Nephron (organoid): ENCODE results near the gene SUMF2.

Experiments used
- H3K27ac Mint-ChIP-seq, 3 experiments: 2 replicates each; pipeline ENCODE4 v1.8.0; 2020; ENCODE audit warnings: mixed read lengths in 3 of 3, mild to moderate bottlenecking in 2 of 3, moderate library complexity in 1 of 3
- H3K27me3 Mint-ChIP-seq: 2 replicates; pipeline ENCODE4 v1.8.0; 2021; ENCODE audit warnings: low read depth, mild to moderate bottlenecking, moderate library complexity, mixed read lengths
- H3K36me3 Mint-ChIP-seq: 2 replicates; pipeline ENCODE4 v1.8.0; 2020; ENCODE audit warnings: low read depth, mixed read lengths
- H3K4me1 Mint-ChIP-seq: 2 replicates; pipeline ENCODE4 v1.8.0; 2020; ENCODE audit warnings: mixed read lengths
- H3K4me3 Mint-ChIP-seq, 3 experiments: 2 replicates each; pipeline ENCODE4 v1.8.0; 2020; ENCODE audit warnings: mild to moderate bottlenecking in 3 of 3, mixed read lengths in 3 of 3, moderate library complexity in 2 of 3
- H3K9me3 Mint-ChIP-seq: 2 replicates; pipeline ENCODE4 v1.8.0; 2020; ENCODE audit warnings: mixed read lengths
- TF ChIP-seq, protein P1 (sequence below), 3 experiments: fragments of 200-600 bp; sonication (generic); IDR thresholded peaks; one replicate each; pipeline ENCODE4 v1.5.0; 2021; ENCODE audit warnings: antibody characterized with exemption in 3 of 3; ENCODE audit not compliant: unreplicated experiment in 3 of 3

SUMF2 gene

DNA sequence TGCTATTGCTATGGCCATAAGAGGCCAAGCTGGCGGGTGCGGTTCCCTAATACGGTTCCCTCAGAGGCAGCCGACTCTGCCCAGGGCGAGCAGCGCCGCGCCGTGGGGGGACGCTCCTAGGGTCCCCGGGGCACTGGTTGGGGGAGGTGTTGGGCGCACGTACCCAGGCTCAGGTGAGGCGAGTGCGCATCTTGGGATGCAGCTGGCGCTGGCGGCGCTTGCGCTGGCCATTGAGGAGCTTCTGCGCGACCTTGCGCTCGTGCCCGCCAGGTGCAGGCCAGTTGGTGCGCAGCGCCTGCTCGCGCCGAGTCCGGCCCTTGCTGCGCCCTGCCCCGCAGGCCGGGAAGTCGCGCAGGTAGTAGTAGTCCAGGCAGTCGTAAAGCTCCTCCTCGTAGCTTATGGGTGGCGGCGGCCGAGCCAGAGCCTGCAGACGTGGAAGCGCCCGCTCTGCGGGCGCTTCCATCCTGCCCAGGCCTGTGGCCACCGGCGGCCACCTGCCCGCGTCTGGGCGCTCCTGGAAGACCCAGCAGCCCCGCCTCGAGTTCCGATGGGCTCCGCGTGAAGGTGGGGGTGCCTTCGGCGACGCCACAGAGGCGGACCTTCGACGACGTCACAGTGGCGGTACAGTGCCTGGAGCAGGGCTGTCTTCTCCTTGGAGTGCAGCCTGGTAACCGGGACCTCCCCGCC lies 51.9 kb downstream of the SUMF2 start, which contains the start of gene NUPR2:
Gene NUPR2 (minus strand): TSS at position 566 of the 687 bp plus-strand sequence. CDS start 103 bp downstream, at position 463.
- Mint-ChIP-seq H3K36me3 (no peaks in the 10 kb centered on the region), H3K4me3 (no peak within 1 kb of the TSS), H3K27me3 (no peaks in the 10 kb centered on the region), H3K9me3 (peaks cover 14% of the 10 kb centered on the region), H3K27ac (no peak within 1 kb of the TSS), H3K4me1 (no peaks in the 10 kb centered on the region)
- TF ChIP-seq, protein P1, sequence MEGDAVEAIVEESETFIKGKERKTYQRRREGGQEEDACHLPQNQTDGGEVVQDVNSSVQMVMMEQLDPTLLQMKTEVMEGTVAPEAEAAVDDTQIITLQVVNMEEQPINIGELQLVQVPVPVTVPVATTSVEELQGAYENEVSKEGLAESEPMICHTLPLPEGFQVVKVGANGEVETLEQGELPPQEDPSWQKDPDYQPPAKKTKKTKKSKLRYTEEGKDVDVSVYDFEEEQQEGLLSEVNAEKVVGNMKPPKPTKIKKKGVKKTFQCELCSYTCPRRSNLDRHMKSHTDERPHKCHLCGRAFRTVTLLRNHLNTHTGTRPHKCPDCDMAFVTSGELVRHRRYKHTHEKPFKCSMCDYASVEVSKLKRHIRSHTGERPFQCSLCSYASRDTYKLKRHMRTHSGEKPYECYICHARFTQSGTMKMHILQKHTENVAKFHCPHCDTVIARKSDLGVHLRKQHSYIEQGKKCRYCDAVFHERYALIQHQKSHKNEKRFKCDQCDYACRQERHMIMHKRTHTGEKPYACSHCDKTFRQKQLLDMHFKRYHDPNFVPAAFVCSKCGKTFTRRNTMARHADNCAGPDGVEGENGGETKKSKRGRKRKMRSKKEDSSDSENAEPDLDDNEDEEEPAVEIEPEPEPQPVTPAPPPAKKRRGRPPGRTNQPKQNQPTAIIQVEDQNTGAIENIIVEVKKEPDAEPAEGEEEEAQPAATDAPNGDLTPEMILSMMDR (IDR thresholded peaks at IDR 0.05; ENCODE audit: unreplicated experiment in 3 of 3): no peak

DNA sequence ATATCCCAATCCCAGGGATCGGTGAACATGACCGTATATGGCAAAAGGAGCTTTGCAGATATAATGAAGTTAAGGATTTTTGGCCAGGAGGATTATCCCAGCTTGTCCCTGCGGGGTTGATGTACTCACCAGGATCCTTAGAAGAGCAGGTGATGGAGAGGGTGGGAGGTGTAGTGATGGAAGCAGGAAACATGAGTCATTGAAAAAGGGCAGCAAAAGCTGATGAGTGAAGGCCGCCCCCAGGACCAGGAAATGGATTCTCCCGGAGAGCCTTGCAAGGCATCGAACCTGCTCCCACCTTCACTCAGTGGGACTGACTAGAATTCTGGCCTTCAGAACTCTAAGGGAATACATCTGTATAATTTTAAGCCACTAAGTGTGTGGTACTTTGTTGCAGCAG lies 57.4 kb downstream of the SUMF2 start:
- no peak overlapping the region for H3K4me3 Mint-ChIP-seq
- peaks cover 28% of the 10 kb centered on the region for H3K9me3 Mint-ChIP-seq
- H3K36me3 Mint-ChIP-seq: no peaks in the 10 kb centered on the region
- H3K27me3 Mint-ChIP-seq: no peaks in the 10 kb centered on the region
- H3K27ac Mint-ChIP-seq: no peak overlapping the region
- no peaks in the 10 kb centered on the region for H3K4me1 Mint-ChIP-seq
- TF ChIP-seq, protein P1 (IDR thresholded peaks at IDR 0.05; ENCODE audit: unreplicated experiment in 3 of 3): no peak

DNA sequence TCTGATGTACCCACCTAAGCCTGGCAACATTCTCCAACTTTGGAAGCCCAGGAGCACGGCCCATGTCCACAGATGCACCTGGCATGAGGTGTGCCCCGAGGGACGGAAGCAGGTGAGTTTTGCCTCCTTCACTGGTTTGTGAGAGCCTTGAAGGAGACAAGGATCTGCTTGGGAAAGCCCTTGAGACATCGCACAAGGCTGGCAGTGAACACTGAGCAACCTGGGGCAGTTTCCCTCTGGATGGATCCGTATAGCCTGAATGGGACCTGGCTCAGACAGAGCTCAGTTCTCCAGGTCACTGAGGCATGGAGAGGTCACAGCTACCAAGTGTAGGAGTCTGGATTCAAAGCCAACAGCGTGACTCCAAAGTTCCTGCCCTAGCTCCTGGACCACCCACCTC lies 60.9 kb downstream of the SUMF2 start:
- H3K4me1 Mint-ChIP-seq: no peaks in the 10 kb centered on the region
- TF ChIP-seq, protein P1 (IDR thresholded peaks at IDR 0.05; ENCODE audit: unreplicated experiment in 3 of 3): no peak
- H3K36me3 Mint-ChIP-seq: no peaks in the 10 kb centered on the region
- peaks cover 25% of the 10 kb centered on the region for H3K9me3 Mint-ChIP-seq
- no peaks in the 10 kb centered on the region for H3K27me3 Mint-ChIP-seq
- H3K4me3 Mint-ChIP-seq: no peak overlapping the region
- no peak overlapping the region for H3K27ac Mint-ChIP-seq

DNA sequence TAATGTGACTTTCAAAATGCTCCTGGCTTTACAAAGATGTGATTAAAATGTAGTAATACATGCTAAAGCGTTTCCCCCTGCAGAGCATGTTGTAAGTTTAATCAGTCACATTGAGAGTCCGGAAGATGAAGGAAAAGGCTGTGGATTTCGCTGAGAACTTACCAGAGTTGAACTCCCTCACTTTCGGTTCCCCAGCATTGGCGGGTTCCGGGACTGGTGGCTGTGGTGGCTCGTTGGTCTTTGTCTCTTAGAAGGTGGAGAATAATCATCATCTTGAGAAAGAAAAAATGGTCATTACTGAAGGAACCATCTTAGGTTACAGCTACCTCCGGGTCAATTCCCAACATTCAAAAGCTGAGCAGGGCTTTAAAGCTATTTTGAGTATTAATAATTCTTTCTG lies 61.7 kb downstream of the SUMF2 start:
- H3K4me3 Mint-ChIP-seq: no peak overlapping the region
- H3K36me3 Mint-ChIP-seq: no peaks in the 10 kb centered on the region
- H3K4me1 Mint-ChIP-seq: no peaks in the 10 kb centered on the region
- H3K27ac Mint-ChIP-seq: no peak overlapping the region
- H3K27me3 Mint-ChIP-seq: no peaks in the 10 kb centered on the region
- peaks cover 20% of the 10 kb centered on the region for H3K9me3 Mint-ChIP-seq
- TF ChIP-seq, protein P1 (IDR thresholded peaks at IDR 0.05; ENCODE audit: unreplicated experiment in 3 of 3): no peak

DNA sequence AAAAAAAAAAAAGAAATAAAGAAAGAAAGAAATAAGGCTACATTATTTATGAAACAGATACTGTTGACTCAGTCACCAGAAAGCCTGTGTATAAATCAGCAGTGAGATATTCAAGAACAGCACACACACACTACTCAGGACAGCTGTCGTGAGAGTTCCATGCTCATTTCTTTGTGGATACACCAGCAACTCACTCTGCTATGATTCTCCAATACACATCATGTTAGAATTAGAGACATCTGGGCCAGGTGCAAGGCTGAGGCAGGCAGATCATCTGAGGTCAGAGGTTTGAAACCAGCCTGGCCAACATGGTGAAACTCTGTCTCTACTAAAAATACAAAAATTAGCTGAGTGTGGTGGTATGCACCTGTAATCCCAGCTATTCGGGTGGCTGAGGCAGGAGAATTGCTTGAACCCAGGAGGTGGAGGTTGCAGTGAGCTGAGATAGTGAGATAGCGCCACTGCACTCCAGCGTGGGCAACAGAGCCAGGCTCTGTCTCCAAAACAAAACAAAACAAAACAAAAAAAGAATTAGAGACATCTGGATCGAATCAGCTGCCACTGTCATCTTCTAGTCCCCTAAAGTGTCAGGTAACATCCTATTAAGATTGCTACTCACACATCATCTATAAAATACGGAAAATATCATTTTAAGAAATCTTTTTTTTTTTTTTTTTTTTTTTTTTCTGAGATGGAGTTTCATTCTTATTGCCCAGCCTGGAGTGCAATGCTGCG lies 63.3 kb downstream of the SUMF2 start:
- Mint-ChIP-seq H3K27me3 (no peaks in the 10 kb centered on the region), H3K4me3 (no peak overlapping the region), H3K9me3 (peaks cover 13% of the 10 kb centered on the region), H3K36me3 (no peaks in the 10 kb centered on the region), H3K27ac (no peak overlapping the region), H3K4me1 (no peaks in the 10 kb centered on the region)
- TF ChIP-seq, protein P1 (IDR thresholded peaks at IDR 0.05; ENCODE audit: unreplicated experiment in 3 of 3): no peak
